ENCODE data around the gene TARBP1.

DNA sequence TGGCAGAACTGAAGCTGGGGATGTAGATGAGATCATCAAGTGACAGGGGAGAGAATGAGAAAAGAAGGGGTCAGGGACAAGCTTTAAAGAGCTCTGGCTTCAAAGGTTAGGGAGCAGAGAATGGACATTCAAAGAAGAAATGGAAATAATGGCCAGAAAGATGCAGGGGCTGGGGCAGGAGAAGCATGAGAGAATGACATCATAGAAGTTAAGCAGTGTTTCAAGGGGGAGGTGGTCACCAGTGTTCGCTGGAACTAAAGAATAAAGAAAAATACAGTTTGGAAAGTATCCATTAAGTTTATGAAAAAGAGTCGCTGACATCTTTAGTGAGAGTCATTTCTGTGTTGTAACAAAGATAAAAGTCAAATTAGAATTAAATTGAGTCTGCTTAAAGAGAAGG, 44.3 kb downstream of the TARBP1 start:
- TF ChIP-seq, protein P1, sequence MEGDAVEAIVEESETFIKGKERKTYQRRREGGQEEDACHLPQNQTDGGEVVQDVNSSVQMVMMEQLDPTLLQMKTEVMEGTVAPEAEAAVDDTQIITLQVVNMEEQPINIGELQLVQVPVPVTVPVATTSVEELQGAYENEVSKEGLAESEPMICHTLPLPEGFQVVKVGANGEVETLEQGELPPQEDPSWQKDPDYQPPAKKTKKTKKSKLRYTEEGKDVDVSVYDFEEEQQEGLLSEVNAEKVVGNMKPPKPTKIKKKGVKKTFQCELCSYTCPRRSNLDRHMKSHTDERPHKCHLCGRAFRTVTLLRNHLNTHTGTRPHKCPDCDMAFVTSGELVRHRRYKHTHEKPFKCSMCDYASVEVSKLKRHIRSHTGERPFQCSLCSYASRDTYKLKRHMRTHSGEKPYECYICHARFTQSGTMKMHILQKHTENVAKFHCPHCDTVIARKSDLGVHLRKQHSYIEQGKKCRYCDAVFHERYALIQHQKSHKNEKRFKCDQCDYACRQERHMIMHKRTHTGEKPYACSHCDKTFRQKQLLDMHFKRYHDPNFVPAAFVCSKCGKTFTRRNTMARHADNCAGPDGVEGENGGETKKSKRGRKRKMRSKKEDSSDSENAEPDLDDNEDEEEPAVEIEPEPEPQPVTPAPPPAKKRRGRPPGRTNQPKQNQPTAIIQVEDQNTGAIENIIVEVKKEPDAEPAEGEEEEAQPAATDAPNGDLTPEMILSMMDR (IDR thresholded peaks at IDR 0.05), result no peak
- no peak for TF ChIP-seq POLR2A (IDR thresholded peaks at IDR 0.05)
